T-helper 2 cell treated with Interferon-gamma antibody and Interleukin-4, amounts not matched to agents 100 ng/mL and 5 ng/mL, for 36 hours (primary cell): Measurements from ENCODE around the gene TCHP. TPM values are rescaled to one million over a fixed set of nuclear protein-coding genes. Genes with fewer than 3 reads are reported as not detected.

ENCODE experiments used
- intact Hi-C: fragments of 100-400 bp; cut with micrococcal nuclease; formaldehyde crosslinking; loops from one replicate; pipeline ENCODE4 v1.15.1; 2023
- total RNA-seq: library from RNA; stranded (reverse); gene quantifications from 2 replicates; pipeline ENCODE4 v1.2.3, GENCODE V29; 2022

Gene TCHP
- total RNA-seq, 1 donor from 2014 or later = 37.2 TPM

GRCh38 chr12:109958374-109958773 is 58.3 kb downstream of the TCHP start:
- intact Hi-C loops = no loop called here

- intact Hi-C loops = no loop called here
Measured at GRCh38 chr12:109959411-109960093, 59.5 kb downstream of the TCHP start.

- intact Hi-C loops = no loop called here
Measured at GRCh38 chr12:109961201-109961600, 61.1 kb downstream of the TCHP start.

- intact Hi-C loops = no loop called here
Measured at GRCh38 chr12:109961612-109962011, 61.5 kb downstream of the TCHP start.

GRCh38 chr12:109962398-109962797 is 62.3 kb downstream of the TCHP start:
- intact Hi-C loops = no loop called here

GRCh38 chr12:109963330-109963729 is 63.3 kb downstream of the TCHP start:
- intact Hi-C loops = no loop called here

GRCh38 chr12:109963743-109964429 is 63.8 kb downstream of the TCHP start:
- intact Hi-C loops = no loop called here

GRCh38 chr12:109966546-109966945 is 66.5 kb downstream of the TCHP start:
- intact Hi-C loops = no loop called here

- intact Hi-C loops = no loop called here
Measured at GRCh38 chr12:109967383-109968031, 67.4 kb downstream of the TCHP start.

Other genes starting within 250 kb of the TCHP start
- gene FAM222A, start 186.4 kb upstream of the TCHP start, total RNA-seq = 1.1 and 1.4 TPM in 2 replicates
- not detected in 2 replicates for gene TRPV4, start 66.9 kb upstream of the TCHP start, total RNA-seq
- 23.9 and 24.8 TPM in 2 replicates for gene GLTP, start 19.7 kb upstream of the TCHP start, total RNA-seq
- 106 and 113 TPM in 2 replicates for gene GIT2, start 96.1 kb downstream of the TCHP start, total RNA-seq
- 82.5 and 83.6 TPM in 2 replicates for gene ANKRD13A, start 99.2 kb downstream of the TCHP start, total RNA-seq
- gene C12orf76, start 148.2 kb downstream of the TCHP start, total RNA-seq = 22.8 and 23.8 TPM in 2 replicates
- gene IFT81, start 224.1 kb downstream of the TCHP start, total RNA-seq = 1.2 and 2.3 TPM in 2 replicates